Muscle layer of colon (tissue), 2 donors: ENCODE measurements around the gene GNAS-AS1.

Experiments
- H3K27ac ChIP-seq: one replicate; pipeline ENCODE4 v1.7.0; 2013; ENCODE audit warnings: low read depth, mild to moderate bottlenecking, low read length, moderate library complexity
- H3K27me3 ChIP-seq, 2 donors: one replicate each; pipeline ENCODE4 v1.7.0; 2013; ENCODE audit warnings: low read length in 2 of 2, mild to moderate bottlenecking in 2 of 2; ENCODE audit not compliant: insufficient read depth in 2 of 2, control insufficient read depth in 1 of 2
- H3K36me3 ChIP-seq: one replicate; pipeline ENCODE4 v1.7.0; 2013; ENCODE audit warnings: mild to moderate bottlenecking, low read length; ENCODE audit not compliant: insufficient read depth
- H3K4me1 ChIP-seq: one replicate; pipeline ENCODE4 v1.7.0; 2013; ENCODE audit warnings: mild to moderate bottlenecking, low read length; ENCODE audit not compliant: insufficient read depth
- H3K4me3 ChIP-seq, 2 donors: one replicate each; pipeline ENCODE4 v1.7.0; 2013; ENCODE audit warnings: low read length in 2 of 2, low read depth in 1 of 2, mild to moderate bottlenecking in 1 of 2, moderate library complexity in 1 of 2
- H3K9ac ChIP-seq: one replicate; pipeline ENCODE4 v1.7.0; 2013; ENCODE audit warnings: low read length
- H3K9me3 ChIP-seq: one replicate; pipeline ENCODE4 v1.7.0; 2013; ENCODE audit warnings: mild to moderate bottlenecking, low read length
- donor health status: abdominal sarcoma.
- donor health status: Adenocarcinoma of cecum.

GNAS-AS1 gene

GRCh38 chr20:58850693-58851174, at the start of gene GNAS-AS1:
GNAS-AS1 (minus strand) TSS chr20:58850902.
- Histone ChIP-seq H3K36me3 (no peaks in the 10 kb centered on the region), H3K9ac (no peak within 1 kb of the TSS), H3K27ac (no peak within 1 kb of the TSS), H3K4me3 (peak within 1 kb of the TSS; percentile 29 to 63), H3K4me1 (peaks cover 5% of the 10 kb centered on the region), H3K27me3 (peaks cover 4 to 43% of the 10 kb centered on the region in 2 donors), H3K9me3 (no peaks in the 10 kb centered on the region)

DNA sequence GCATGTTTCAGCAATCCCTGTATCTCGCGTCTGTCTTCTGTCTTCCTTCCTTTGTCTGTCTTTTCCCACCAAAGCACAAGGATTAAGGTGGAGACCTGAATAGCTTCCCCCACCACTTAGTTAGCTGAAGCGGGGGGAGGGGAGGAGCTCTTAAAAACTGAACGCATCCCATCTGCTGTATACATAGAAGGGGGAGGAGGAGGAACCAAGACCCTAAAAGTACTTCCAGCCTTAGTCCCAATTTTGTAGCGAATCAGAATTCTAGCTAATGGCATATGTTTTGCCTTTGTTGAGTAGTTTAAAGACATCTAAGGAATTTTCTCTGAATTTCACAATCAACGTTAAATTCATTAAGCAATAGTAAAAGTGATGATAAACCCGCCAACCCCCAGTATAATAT, 49.7 kb upstream of the GNAS-AS1 start:
- Histone ChIP-seq H3K27me3 (no peaks in the 10 kb centered on the region), H3K36me3 (peaks cover 34% of the 10 kb centered on the region), H3K27ac (no peak overlapping the region), H3K9ac (no peak overlapping the region), H3K4me3 (no peak overlapping the region), H3K4me1 (peaks cover 48% of the 10 kb centered on the region), H3K9me3 (no peaks in the 10 kb centered on the region)

- no peaks in the 10 kb centered on the region for H3K9me3 ChIP-seq
- H3K9ac ChIP-seq, result no peak overlapping the region
- no peaks in the 10 kb centered on the region for H3K27me3 ChIP-seq
- peaks cover 53% of the 10 kb centered on the region for H3K4me1 ChIP-seq
- peaks cover 25% of the 10 kb centered on the region for H3K36me3 ChIP-seq
- H3K27ac ChIP-seq, result no peak overlapping the region
- H3K4me3 ChIP-seq, result no peak overlapping the region
Measured at GRCh38 chr20:58899512-58899911, 48.8 kb upstream of the GNAS-AS1 start.

GRCh38 chr20:58898629-58899408, 48.1 kb upstream of the GNAS-AS1 start:
- Histone ChIP-seq H3K4me1 (peaks cover 60% of the 10 kb centered on the region), H3K27ac (no peak overlapping the region), H3K36me3 (peaks cover 19% of the 10 kb centered on the region), H3K9me3 (no peaks in the 10 kb centered on the region), H3K27me3 (no peaks in the 10 kb centered on the region), H3K9ac (no peak overlapping the region), H3K4me3 (peak overlapping the region in 1 of 2 donors; percentile 21)

- H3K9ac ChIP-seq, result no peak overlapping the region
- no peaks in the 10 kb centered on the region for H3K9me3 ChIP-seq
Measured at GRCh38 chr20:58897488-58897887, 46.8 kb upstream of the GNAS-AS1 start.

GRCh38 chr20:58896820-58897219, 46.1 kb upstream of the GNAS-AS1 start:
- Histone ChIP-seq H3K27me3 (no peaks in the 10 kb centered on the region), H3K4me1 (peaks cover 70% of the 10 kb centered on the region), H3K4me3 (no peak overlapping the region), H3K9me3 (no peaks in the 10 kb centered on the region), H3K27ac (no peak overlapping the region), H3K36me3 (peaks cover 9% of the 10 kb centered on the region), H3K9ac (peak overlapping the region; percentile 19)

More at GRCh38 chr20:58897488-58897887, 46.8 kb upstream of the GNAS-AS1 start:
- H3K4me1 ChIP-seq, result peaks cover 70% of the 10 kb centered on the region
- H3K4me3 ChIP-seq, result no peak overlapping the region
- H3K36me3 ChIP-seq, result peaks cover 9% of the 10 kb centered on the region
- no peaks in the 10 kb centered on the region for H3K27me3 ChIP-seq
- peak overlapping the region; percentile 20 for H3K27ac ChIP-seq

DNA sequence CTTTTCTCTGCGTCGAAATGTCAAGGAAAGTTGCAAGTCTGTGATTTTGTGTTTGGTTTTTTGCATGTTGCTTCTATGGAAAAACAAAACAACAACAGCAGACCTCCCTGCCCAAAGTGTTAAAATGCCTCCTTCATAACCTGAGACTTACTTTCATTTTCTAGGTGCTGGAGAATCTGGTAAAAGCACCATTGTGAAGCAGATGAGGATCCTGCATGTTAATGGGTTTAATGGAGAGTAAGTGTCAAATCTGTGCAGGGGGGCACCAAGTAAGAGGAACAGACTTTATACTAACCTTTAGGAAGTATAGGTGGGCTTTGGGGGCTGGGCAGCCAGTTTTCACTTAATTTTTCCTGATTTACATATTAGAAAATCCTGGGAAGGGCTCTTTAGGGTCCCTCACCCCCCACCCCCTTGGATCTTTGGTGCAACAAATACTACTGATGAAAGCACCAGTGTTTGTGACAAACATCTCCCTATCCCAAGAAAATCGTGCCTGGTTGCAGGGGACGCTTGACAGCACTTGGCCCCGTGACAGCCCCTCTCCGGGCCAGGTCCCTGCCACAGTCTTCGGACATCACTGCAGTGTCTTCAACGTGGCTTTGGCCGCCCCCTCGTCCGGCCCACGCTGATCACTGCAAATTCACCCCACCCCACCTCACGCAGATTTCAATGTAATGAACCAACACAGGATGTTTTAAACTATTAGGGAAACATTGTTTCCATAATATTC, 44.9 kb upstream of the GNAS-AS1 start:
- peak overlapping the region in 1 of 2 donors; percentile 2 for H3K4me3 ChIP-seq
- peaks cover 65% of the 10 kb centered on the region for H3K4me1 ChIP-seq
- H3K27me3 ChIP-seq, result no peaks in the 10 kb centered on the region
- H3K27ac ChIP-seq, result no peak overlapping the region
- H3K9me3 ChIP-seq, result no peaks in the 10 kb centered on the region
- H3K9ac ChIP-seq, result peak overlapping the region; percentile 19
- peaks cover 9% of the 10 kb centered on the region for H3K36me3 ChIP-seq

GRCh38 chr20:58894652-58895447, 44.1 kb upstream of the GNAS-AS1 start:
- peaks cover 9% of the 10 kb centered on the region for H3K36me3 ChIP-seq
- H3K9ac ChIP-seq, result peak overlapping the region; percentile 17
- no peaks in the 10 kb centered on the region for H3K9me3 ChIP-seq
- H3K27ac ChIP-seq, result no peak overlapping the region
- peaks cover 65% of the 10 kb centered on the region for H3K4me1 ChIP-seq
- H3K4me3 ChIP-seq, result peak overlapping the region in 1 of 2 donors; percentile 2
- H3K27me3 ChIP-seq, result no peaks in the 10 kb centered on the region

- peak overlapping the region; percentile 11 for H3K9ac ChIP-seq
Measured at GRCh38 chr20:58893355-58894120, 42.8 kb upstream of the GNAS-AS1 start.

DNA sequence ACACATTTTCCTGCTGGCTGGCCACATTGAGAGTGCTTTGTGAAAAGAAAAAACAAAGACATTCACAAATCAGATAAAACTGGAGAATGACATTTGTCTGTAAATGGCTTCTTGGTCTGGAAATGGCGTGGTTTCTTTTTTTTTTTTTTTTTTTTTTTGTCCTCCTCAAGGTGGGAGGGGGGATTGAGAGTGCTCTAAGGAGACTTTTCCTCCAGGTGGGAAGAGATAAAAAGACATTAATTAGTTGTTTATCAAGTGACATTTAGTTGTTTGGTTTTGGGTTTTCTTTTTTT, 42.2 kb upstream of the GNAS-AS1 start:
- Histone ChIP-seq H3K4me1 (peaks cover 54% of the 10 kb centered on the region), H3K4me3 (peak overlapping the region; percentile 68 to 73), H3K9me3 (no peaks in the 10 kb centered on the region), H3K27me3 (no peaks in the 10 kb centered on the region), H3K9ac (peak overlapping the region; percentile 90), H3K36me3 (peaks cover 9% of the 10 kb centered on the region), H3K27ac (peak overlapping the region; percentile 71)

More at GRCh38 chr20:58893355-58894120, 42.8 kb upstream of the GNAS-AS1 start:
- Histone ChIP-seq H3K27me3 (no peaks in the 10 kb centered on the region), H3K27ac (no peak overlapping the region), H3K36me3 (peaks cover 9% of the 10 kb centered on the region), H3K4me1 (peaks cover 58% of the 10 kb centered on the region), H3K4me3 (no peak overlapping the region), H3K9me3 (no peaks in the 10 kb centered on the region)
